Suprapubic skin (tissue), 4 donors: Measurements from ENCODE around the gene LRRC73. TPM values are rescaled to one million over a fixed set of nuclear protein-coding genes. Genes with fewer than 3 reads are reported as not detected.
A peak's percentile ranks its signal among the peaks of the same experiment; 100 is the strongest.

ENCODE experiments used
- DNase-seq, 2 donors: peaks; one replicate each; pipeline ENCODE4 v3.0.0-alpha.2; 2019; ENCODE audit warnings: low spot score in 2 of 2
- H3K27ac ChIP-seq: fragments of 200-600 bp; sonication (generic); one replicate; pipeline ENCODE4 v1.5.1; 2019
- H3K27me3 ChIP-seq: fragments of 200-600 bp; sonication (generic); one replicate; pipeline ENCODE4 v1.5.1; 2019
- H3K36me3 ChIP-seq: fragments of 200-600 bp; sonication (generic); one replicate; pipeline ENCODE4 v1.5.1; 2019
- H3K4me1 ChIP-seq: fragments of 200-600 bp; sonication (generic); one replicate; pipeline ENCODE4 v1.5.1; 2019
- H3K4me3 ChIP-seq: fragments of 200-600 bp; sonication (generic); one replicate; pipeline ENCODE4 v1.5.1; 2019; ENCODE audit warnings: mild to moderate bottlenecking
- H3K9me3 ChIP-seq: fragments of 200-600 bp; sonication (generic); one replicate; pipeline ENCODE4 v1.5.1; 2019
- EP300 ChIP-seq: sonication (generic); formaldehyde crosslinking; IDR thresholded peaks from one replicate; pipeline ENCODE4 v1.6.1; 2017; ENCODE audit warnings: antibody characterized with exemption
- POLR2A ChIP-seq, 2 donors: fragments of 450-650 bp; IDR thresholded peaks; one replicate each; pipeline ENCODE4 v1.6.1; 2017; ENCODE audit warnings: antibody characterized with exemption in 2 of 2, mild to moderate bottlenecking in 2 of 2, moderate library complexity in 2 of 2
- POLR2AphosphoS5 ChIP-seq, 3 donors: sonication (generic); formaldehyde crosslinking; IDR thresholded peaks; one replicate each; pipeline ENCODE4 v1.6.1; 2017; ENCODE audit warnings: antibody characterized with exemption in 3 of 3
- WGBS: methylation state at CpG from one replicate; pipeline ENCODE4 v1.1.5; 2018; 5-methylcytosine and 5-hydroxymethylcytosine counted together
- total RNA-seq, 4 donors: library from RNA; depleted of rRNA; stranded (reverse); fragments of >200 nt; gene quantifications; one replicate each; pipeline ENCODE4 v1.1.0, GENCODE V29; 2016
- TF ChIP-seq, protein P1 (sequence below), 2 donors: fragments of 200-600 bp in 1 of 2; fragments of 450-650 bp in 1 of 2; sonication (generic) in 1 of 2; IDR thresholded peaks; one replicate each; pipeline ENCODE4 v1.5.1; 2016 to 2019; ENCODE audit warnings: antibody characterized with exemption in 2 of 2, mild to moderate bottlenecking in 1 of 2, moderate library complexity in 1 of 2

The LRRC73 gene
- total RNA-seq, 4 donors from 2014 or later = 0.34 to 0.42 TPM; not detected in 2

DNA sequence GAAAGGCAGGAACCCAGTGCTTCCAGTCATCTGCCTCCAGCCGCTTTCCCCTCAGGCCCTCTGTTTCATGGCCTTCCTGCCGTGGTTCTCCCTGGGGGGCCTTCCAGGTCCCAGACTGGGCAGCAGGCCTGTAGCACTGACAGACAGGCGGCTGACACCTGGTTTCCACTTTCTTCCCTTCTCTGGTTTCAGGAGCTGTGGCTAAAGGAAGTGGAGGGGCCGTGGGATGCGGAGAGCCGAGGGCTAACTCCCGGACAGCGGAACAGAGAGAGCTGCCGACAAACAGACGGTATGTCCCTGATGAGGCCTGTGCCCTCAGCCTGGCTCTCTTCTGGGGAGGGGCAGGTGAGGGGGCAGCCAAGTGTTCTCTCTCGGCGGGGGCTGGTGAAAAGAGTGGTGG lies 12.5 kb downstream of the LRRC73 start:
- 91% methylated on average over 8 of the region's 12 CpGs for WGBS
- Histone ChIP-seq H3K27me3 (no peaks in the 10 kb centered on the region), H3K27ac (no peak overlapping the region), H3K36me3 (peaks cover 40% of the 10 kb centered on the region), H3K4me1 (peaks cover 52% of the 10 kb centered on the region), H3K4me3 (no peak overlapping the region), H3K9me3 (no peaks in the 10 kb centered on the region)
- TF ChIP-seq EP300 = no peak
- TF ChIP-seq, protein P1, sequence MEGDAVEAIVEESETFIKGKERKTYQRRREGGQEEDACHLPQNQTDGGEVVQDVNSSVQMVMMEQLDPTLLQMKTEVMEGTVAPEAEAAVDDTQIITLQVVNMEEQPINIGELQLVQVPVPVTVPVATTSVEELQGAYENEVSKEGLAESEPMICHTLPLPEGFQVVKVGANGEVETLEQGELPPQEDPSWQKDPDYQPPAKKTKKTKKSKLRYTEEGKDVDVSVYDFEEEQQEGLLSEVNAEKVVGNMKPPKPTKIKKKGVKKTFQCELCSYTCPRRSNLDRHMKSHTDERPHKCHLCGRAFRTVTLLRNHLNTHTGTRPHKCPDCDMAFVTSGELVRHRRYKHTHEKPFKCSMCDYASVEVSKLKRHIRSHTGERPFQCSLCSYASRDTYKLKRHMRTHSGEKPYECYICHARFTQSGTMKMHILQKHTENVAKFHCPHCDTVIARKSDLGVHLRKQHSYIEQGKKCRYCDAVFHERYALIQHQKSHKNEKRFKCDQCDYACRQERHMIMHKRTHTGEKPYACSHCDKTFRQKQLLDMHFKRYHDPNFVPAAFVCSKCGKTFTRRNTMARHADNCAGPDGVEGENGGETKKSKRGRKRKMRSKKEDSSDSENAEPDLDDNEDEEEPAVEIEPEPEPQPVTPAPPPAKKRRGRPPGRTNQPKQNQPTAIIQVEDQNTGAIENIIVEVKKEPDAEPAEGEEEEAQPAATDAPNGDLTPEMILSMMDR (IDR thresholded peaks at IDR 0.05) = no peak
- no peak for TF ChIP-seq POLR2AphosphoS5 (IDR thresholded peaks at IDR 0.05)
- no peak for TF ChIP-seq POLR2A (IDR thresholded peaks at IDR 0.05)
- no peak for DNase-seq

DNA sequence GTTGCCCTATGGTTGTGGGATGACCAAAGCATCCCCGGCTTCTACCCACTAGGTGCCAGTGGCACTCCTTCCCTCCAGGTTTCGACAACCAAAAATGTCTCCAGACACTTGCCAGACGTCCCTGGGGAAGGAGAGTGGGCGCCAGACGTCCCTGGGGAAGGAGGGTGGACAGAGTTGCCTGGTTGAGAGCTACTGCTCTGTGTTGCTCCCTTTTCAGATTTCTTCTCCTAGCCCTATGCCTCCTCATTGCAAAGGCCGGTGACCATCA lies 13.1 kb downstream of the LRRC73 start:
- WGBS = 67% methylated on average over 6 of the region's 6 CpGs
- Histone ChIP-seq H3K4me3 (no peak overlapping the region), H3K4me1 (peaks cover 58% of the 10 kb centered on the region), H3K27ac (peak overlapping the region; percentile 77), H3K36me3 (peaks cover 33% of the 10 kb centered on the region), H3K27me3 (no peaks in the 10 kb centered on the region), H3K9me3 (no peaks in the 10 kb centered on the region)
- DNase-seq = no peak
- TF ChIP-seq EP300 = no peak
- TF ChIP-seq POLR2AphosphoS5 (IDR thresholded peaks at IDR 0.05) = no peak
- TF ChIP-seq, protein P1 (IDR thresholded peaks at IDR 0.05) = no peak
- TF ChIP-seq POLR2A (IDR thresholded peaks at IDR 0.05) = no peak

DNA sequence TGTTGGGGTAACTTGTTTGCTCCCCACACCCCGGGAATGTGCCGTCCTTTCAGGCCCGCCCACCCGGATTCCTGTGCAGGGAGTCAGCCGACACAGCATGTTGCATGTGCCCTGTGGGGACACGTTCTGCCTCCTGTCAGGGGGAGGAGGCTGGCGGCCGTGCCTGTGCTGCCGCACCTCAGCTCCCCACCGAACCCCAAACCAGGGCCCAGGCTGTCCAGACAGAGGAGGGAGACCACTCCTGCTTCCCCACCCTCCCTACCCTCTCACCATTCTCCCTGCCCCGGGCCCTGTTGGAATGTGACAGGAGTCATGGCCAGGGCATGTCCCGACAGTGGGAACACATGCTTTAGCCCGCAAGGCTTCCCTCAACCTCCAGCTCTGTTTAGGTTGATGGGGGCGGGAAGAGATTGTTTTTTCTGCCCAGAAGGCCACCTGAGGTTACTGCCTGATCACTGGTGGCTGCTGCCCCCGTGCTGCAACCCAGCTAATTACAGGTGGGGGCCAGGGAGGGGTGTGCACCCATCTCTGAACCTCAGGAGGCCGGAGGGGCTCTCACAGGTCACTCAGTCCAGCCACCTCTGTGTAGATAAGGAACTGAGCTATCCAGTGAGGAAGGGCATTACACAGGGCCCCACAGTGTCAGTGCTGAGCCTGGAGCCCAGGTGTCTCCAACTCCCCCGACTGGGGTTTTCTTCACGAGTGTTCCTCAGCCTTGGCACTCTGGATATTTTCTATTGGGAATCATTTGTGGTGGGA lies 13.6 kb downstream of the LRRC73 start:
- Histone ChIP-seq H3K27ac (peak overlapping the region; percentile 77), H3K4me3 (no peak overlapping the region), H3K9me3 (no peaks in the 10 kb centered on the region), H3K36me3 (peaks cover 32% of the 10 kb centered on the region), H3K4me1 (peaks cover 63% of the 10 kb centered on the region), H3K27me3 (no peaks in the 10 kb centered on the region)
- WGBS = 43% methylated on average over 6 of the region's 18 CpGs
- TF ChIP-seq, protein P1 (IDR thresholded peaks at IDR 0.05) = peak; percentile 38 to 59
- TF ChIP-seq POLR2AphosphoS5 (IDR thresholded peaks at IDR 0.05) = no peak
- no peak for DNase-seq

DNA sequence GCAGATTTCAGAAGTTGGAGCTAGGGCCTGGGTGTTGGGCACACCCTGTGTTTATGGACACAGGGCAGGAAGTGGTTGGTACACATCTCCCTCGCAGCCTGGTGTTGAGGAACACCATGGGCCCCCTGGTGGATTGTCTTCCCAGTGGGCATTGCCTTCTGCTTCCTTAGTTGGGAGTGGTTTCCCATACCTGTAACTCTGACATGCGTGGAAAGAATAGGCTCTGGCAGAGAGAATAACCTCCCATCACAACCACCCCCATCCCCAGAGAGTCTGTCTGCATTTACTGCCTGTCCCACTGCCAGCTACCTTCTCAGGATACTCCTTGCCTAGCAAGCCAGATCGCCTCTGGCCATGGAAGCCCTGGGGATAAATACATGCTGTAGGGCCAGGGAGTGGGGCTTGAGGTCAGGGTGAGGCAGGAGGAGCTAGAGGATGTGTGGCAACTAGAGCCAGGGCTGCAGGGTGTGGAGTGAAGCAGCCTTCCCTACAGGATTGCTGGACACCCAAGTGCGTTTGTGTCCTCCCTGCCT lies 14.7 kb downstream of the LRRC73 start:
- Histone ChIP-seq H3K4me1 (peaks cover 66% of the 10 kb centered on the region), H3K4me3 (no peak overlapping the region), H3K27ac (peak overlapping the region; percentile 77), H3K36me3 (peaks cover 22% of the 10 kb centered on the region), H3K27me3 (no peaks in the 10 kb centered on the region), H3K9me3 (no peaks in the 10 kb centered on the region)
- no peak for TF ChIP-seq POLR2A (IDR thresholded peaks at IDR 0.05)
- TF ChIP-seq EP300 = no peak
- no peak for TF ChIP-seq POLR2AphosphoS5 (IDR thresholded peaks at IDR 0.05)
- TF ChIP-seq, protein P1 (IDR thresholded peaks at IDR 0.05) = no peak
- 42% methylated on average over 3 of the region's 4 CpGs for WGBS
- DNase-seq = no peak

DNA sequence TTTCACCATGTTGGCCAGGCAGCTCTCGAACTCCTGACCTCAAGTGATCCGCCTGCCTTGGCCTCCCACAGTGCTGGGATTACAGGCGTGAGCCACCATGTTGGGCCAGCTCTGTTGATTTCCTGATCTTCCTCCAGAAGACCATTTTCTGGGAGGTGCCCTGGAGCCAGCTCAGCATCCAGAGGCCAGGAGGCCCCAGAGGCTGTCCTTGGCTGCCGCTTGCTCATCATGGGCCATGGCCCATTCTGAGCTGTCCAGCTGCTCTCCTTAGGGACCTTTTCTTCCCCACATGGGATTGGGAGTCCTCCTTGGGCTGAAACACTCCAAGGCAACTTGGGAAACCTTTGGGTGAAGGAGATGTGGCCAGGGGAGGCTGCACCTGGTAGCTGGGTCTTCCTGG lies 15.4 kb downstream of the LRRC73 start:
- Histone ChIP-seq H3K27ac (peak overlapping the region; percentile 77), H3K27me3 (no peaks in the 10 kb centered on the region), H3K4me3 (no peak overlapping the region), H3K4me1 (peaks cover 70% of the 10 kb centered on the region), H3K36me3 (peaks cover 14% of the 10 kb centered on the region), H3K9me3 (no peaks in the 10 kb centered on the region)
- WGBS = 87% methylated on average over 4 of the region's 4 CpGs
- TF ChIP-seq POLR2A (IDR thresholded peaks at IDR 0.05) (no peak), POLR2AphosphoS5 (IDR thresholded peaks at IDR 0.05) (no peak), EP300 (no peak)
- TF ChIP-seq, protein P1 (IDR thresholded peaks at IDR 0.05) = no peak
- DNase-seq = no peak
